Upper lobe of left lung (tissue), 6 donors: ENCODE results near the gene TCF12. TPM values are rescaled to one million over a fixed set of nuclear protein-coding genes. Genes with fewer than 3 reads are reported as not detected.
"Not testable (repeated sequence)": the region's sequence is repeated elsewhere in the genome, so short reads cannot be mapped to it uniquely, and the experiment has no call there.

Source experiments
- ATAC-seq, 2 donors: fragments of 200-7000 bp; cut with Tn5 transposase; one replicate each; pipeline ENCODE4 v1.9.1; 2022; ENCODE audit warnings: mild to moderate bottlenecking in 2 of 2, moderate library complexity in 2 of 2; ENCODE audit not compliant: low FRiP score in 2 of 2
- DNase-seq, 2 donors: peaks; one replicate each; pipeline ENCODE4 v3.0.0-alpha.2; 2019 to 2020
- H3K27ac ChIP-seq, 4 donors: fragments of 200-600 bp; sonication (generic); one replicate each; pipeline ENCODE4 v1.5.1; 2016 to 2019
- H3K27me3 ChIP-seq, 4 donors: fragments of 200-600 bp; sonication (generic); one replicate each; pipeline ENCODE4 v1.5.1; 2017 to 2019
- H3K36me3 ChIP-seq, 4 donors: fragments of 200-600 bp; sonication (generic); one replicate each; pipeline ENCODE4 v1.5.1; 2016 to 2019
- H3K4me1 ChIP-seq, 4 donors: fragments of 200-600 bp; sonication (generic); one replicate each; pipeline ENCODE4 v1.5.1; 2018 to 2019
- H3K4me3 ChIP-seq, 4 donors: fragments of 200-600 bp; sonication (generic); one replicate each; pipeline ENCODE4 v1.5.1; 2017 to 2019; ENCODE audit warnings: mild to moderate bottlenecking in 2 of 4, moderate library complexity in 1 of 4
- H3K9me3 ChIP-seq, 4 donors: fragments of 200-600 bp; sonication (generic); one replicate each; pipeline ENCODE4 v1.5.1; 2018 to 2019
- EP300 ChIP-seq, 4 donors: sonication (generic); formaldehyde crosslinking; IDR thresholded peaks; one replicate each; pipeline ENCODE4 v1.5.1; 2017; ENCODE audit warnings: antibody characterized with exemption in 4 of 4, control low read depth in 2 of 4
- POLR2A ChIP-seq, 4 donors: fragments of 450-650 bp; IDR thresholded peaks; one replicate each; pipeline ENCODE4 v1.5.1; 2016 to 2017; ENCODE audit warnings: antibody characterized with exemption in 4 of 4, mild to moderate bottlenecking in 2 of 4
- POLR2AphosphoS5 ChIP-seq, 2 donors: sonication (generic); formaldehyde crosslinking; IDR thresholded peaks; one replicate each; pipeline ENCODE4 v1.5.1; 2017; ENCODE audit warnings: antibody characterized with exemption in 2 of 2
- WGBS, 2 donors: methylation state at CpG; one replicate each; pipeline ENCODE4 v1.1.5; 2017 to 2018; 5-methylcytosine and 5-hydroxymethylcytosine counted together
- total RNA-seq, 6 donors: library from RNA; depleted of rRNA in 4 of 6; stranded (reverse); fragments of >200 nt in 4 of 6; gene quantifications; one replicate each; pipeline versions ENCODE4 v1.1.0 to v1.2.1, GENCODE V29; 2016 to 2021
- TF ChIP-seq, protein P1 (sequence below), 6 experiments: fragments of 450-650 bp in 4 of 6; fragments of 200-600 bp in 2 of 6; sonication (generic) in 2 of 6; IDR thresholded peaks; one replicate each; pipeline ENCODE4 v1.5.1; 2016 to 2019; ENCODE audit warnings: antibody characterized with exemption in 6 of 6
- donor health status: DM: no; HTN: no; CAD: no; lungs with moderate emphysema.
- donor health status: DM: no; HTN: yes; CAD: no; lungs with severe emphysema.

TCF12 gene
- total RNA-seq, 6 donors from 2014 or later = 74.5 to 257 (median 103) TPM

DNA sequence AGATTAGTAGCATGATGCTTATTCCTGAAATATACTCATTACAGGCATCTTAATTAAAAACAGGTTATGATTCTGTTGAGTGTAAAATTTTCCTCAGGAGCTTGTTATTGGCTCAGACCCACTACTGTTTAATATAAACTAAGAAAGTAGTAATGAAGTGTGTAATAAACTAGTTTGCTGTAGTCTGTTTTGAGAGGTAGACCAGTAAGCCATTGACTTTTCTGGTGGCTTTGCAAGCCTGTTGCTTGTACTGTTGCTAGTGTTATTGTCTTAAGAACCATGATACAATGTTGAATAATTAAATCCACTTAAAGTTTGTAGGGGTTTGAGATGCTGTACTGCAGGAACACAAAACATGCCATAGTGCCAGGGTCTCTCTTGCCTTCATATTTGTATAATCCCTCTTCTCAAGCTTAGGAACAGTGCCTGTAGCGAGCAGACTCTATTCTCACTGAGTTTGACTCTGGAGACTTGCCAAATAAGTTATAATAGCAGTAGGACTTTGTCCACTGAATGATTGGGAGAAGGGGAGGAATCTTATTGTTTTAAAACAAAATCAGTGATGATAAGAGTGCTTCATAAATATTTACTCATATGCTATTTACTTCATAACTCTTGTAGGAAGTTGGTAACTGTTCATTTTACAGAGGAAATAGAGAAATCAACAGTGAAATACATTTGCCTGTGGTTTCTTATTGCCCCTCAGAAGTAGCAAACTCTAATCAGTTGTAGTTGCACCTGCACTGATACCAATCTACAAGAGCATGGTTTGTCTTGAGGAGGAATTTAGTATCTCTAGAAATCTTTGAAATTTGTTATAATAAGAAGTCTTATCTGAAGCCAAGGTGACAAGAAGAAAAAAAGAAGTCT, 13.4 kb downstream of the TCF12 start:
- no peaks in the 10 kb centered on the region for H3K9me3 ChIP-seq
- H3K27ac ChIP-seq = no peak overlapping the region
- ATAC-seq = no peak
- peaks cover 27 to 42% (median 34%) of the 10 kb centered on the region in 4 donors for H3K4me1 ChIP-seq
- no peaks in the 10 kb centered on the region for H3K27me3 ChIP-seq
- DNase-seq = no peak
- 38 to 40% methylated on average over 1 of the region's 1 CpG for WGBS, 2 donors
- peaks cover 0 to 3% (median 0%) of the 10 kb centered on the region in 4 donors for H3K36me3 ChIP-seq
- TF ChIP-seq, protein P1, sequence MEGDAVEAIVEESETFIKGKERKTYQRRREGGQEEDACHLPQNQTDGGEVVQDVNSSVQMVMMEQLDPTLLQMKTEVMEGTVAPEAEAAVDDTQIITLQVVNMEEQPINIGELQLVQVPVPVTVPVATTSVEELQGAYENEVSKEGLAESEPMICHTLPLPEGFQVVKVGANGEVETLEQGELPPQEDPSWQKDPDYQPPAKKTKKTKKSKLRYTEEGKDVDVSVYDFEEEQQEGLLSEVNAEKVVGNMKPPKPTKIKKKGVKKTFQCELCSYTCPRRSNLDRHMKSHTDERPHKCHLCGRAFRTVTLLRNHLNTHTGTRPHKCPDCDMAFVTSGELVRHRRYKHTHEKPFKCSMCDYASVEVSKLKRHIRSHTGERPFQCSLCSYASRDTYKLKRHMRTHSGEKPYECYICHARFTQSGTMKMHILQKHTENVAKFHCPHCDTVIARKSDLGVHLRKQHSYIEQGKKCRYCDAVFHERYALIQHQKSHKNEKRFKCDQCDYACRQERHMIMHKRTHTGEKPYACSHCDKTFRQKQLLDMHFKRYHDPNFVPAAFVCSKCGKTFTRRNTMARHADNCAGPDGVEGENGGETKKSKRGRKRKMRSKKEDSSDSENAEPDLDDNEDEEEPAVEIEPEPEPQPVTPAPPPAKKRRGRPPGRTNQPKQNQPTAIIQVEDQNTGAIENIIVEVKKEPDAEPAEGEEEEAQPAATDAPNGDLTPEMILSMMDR (IDR thresholded peaks at IDR 0.05) = no peak
- no peak for TF ChIP-seq POLR2AphosphoS5 (IDR thresholded peaks at IDR 0.05)
- TF ChIP-seq EP300 (IDR thresholded peaks at IDR 0.05) = no peak
- no peak for TF ChIP-seq POLR2A (IDR thresholded peaks at IDR 0.05)
- H3K4me3 ChIP-seq = no peak overlapping the region

DNA sequence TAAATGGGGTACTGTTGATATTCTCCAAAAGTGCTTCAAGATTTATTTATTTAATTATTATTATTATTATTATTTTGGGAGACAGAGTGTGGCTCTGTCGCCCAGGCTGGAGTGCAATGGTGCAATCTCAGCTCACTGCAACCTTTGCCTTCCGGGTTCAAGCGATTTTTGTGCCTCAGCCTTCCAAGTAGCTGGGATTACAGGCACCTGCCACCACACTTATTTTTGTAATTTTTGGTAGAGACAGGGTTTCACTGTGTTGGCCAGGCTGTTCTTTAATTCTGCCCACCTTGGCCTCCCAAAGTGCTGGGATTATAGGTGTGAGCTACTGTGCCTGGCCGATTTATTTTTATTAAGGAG, 14.0 kb downstream of the TCF12 start:
- H3K36me3 ChIP-seq, H3K27ac ChIP-seq, H3K4me3 ChIP-seq, ATAC-seq, H3K9me3 ChIP-seq, DNase-seq, H3K27me3 ChIP-seq: not testable (repeated sequence)
- WGBS, 2 donors = 95 to 97% methylated on average over 4 of the region's 4 CpGs
- H3K4me1 ChIP-seq = peaks cover 23 to 39% (median 33%) of the 10 kb centered on the region in 4 donors

DNA sequence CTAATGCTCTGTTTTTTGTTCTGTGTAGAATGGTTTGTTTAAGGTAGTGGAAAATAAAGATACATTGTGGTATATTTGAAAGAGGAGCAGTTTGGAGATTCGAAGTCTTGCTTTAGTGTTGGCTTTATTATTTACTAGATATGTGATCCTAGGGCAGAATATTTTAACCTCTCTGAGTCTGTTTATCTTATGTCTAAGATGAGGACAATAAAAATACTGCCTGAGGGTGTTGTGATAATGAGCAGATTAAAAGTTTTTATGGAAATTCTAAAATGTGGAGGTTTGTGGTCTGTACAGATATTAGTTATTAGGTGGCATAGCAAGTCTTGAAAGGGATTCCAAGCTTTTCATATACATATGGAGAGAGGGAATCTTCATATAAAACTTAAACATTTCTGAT, 15.0 kb downstream of the TCF12 start:
- Histone ChIP-seq H3K27ac (no peak overlapping the region), H3K4me1 (peaks cover 21 to 32% (median 29%) of the 10 kb centered on the region in 4 donors), H3K27me3 (no peaks in the 10 kb centered on the region), H3K36me3 (no peaks in the 10 kb centered on the region), H3K4me3 (no peak overlapping the region), H3K9me3 (no peaks in the 10 kb centered on the region)
- ATAC-seq (no peak), DNase-seq (no peak)
- TF ChIP-seq POLR2AphosphoS5 (IDR thresholded peaks at IDR 0.05) = no peak
- TF ChIP-seq, protein P1 (IDR thresholded peaks at IDR 0.05) = no peak
- no peak for TF ChIP-seq EP300 (IDR thresholded peaks at IDR 0.05)
- no peak for TF ChIP-seq POLR2A (IDR thresholded peaks at IDR 0.05)
- 63 to 77% methylated on average over 1 of the region's 1 CpG for WGBS, 2 donors

GRCh38 chr15:56933811-56934210, 15.4 kb downstream of the TCF12 start:
- no peak for DNase-seq
- Histone ChIP-seq H3K36me3 (no peaks in the 10 kb centered on the region), H3K27me3 (no peaks in the 10 kb centered on the region), H3K27ac (no peak overlapping the region), H3K4me1 (peaks cover 21 to 31% (median 26%) of the 10 kb centered on the region in 4 donors), H3K4me3 (no peak overlapping the region), H3K9me3 (no peaks in the 10 kb centered on the region)
- no peak for ATAC-seq
- TF ChIP-seq, protein P1 (IDR thresholded peaks at IDR 0.05) = no peak
- TF ChIP-seq POLR2AphosphoS5 (IDR thresholded peaks at IDR 0.05) = no peak

DNA sequence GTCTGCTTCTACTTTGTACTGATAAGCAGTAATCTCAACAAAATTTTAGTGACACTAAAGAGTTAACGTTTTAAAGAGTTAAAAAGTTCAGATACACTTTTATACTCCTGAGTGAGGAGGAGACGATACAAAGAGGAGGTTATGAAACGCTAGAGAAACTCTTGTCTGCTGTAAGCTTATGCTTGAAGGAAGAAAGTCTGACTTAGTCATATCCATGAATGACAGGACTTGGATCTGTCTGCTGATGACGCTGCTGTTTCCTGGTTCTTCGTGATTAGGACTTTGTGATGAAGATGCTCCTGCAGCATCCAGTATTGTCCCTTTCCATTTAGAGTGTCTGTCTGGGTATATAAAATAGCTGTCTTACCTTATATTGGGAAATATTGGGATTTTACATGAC, 15.8 kb downstream of the TCF12 start:
- Histone ChIP-seq H3K36me3 (no peaks in the 10 kb centered on the region), H3K4me1 (peaks cover 18 to 31% (median 26%) of the 10 kb centered on the region in 4 donors), H3K4me3 (no peak overlapping the region), H3K9me3 (no peaks in the 10 kb centered on the region), H3K27ac (no peak overlapping the region), H3K27me3 (no peaks in the 10 kb centered on the region)
- no peak for DNase-seq
- WGBS, 2 donors = 56 to 58% methylated on average over 5 of the region's 5 CpGs
- no peak for ATAC-seq
- TF ChIP-seq POLR2A (IDR thresholded peaks at IDR 0.05) (no peak), POLR2AphosphoS5 (IDR thresholded peaks at IDR 0.05) (no peak), EP300 (IDR thresholded peaks at IDR 0.05) (no peak)
- TF ChIP-seq, protein P1 (IDR thresholded peaks at IDR 0.05) = no peak
